ENCODE data around the gene IFT122. TPM values are rescaled to one million over a fixed set of nuclear protein-coding genes. Genes with fewer than 3 reads are reported as not detected.
"Not testable (repeated sequence)": the region's sequence is repeated elsewhere in the genome, so short reads cannot be mapped to it uniquely, and the experiment has no call there.

Gene IFT122
- total RNA-seq, 1 donor: 19.9 TPM

GRCh38 chr3:129506231-129506742, 66.3 kb downstream of the IFT122 start:
- no peak for TF ChIP-seq CTCF (IDR thresholded peaks at IDR 0.05; ENCODE audit: insufficient read depth, low read depth, low read length)
- no peak for DNase-seq (ENCODE audit: low read depth)
- H3K4me3 ChIP-seq (ENCODE audit: low read depth, low read length): no peak overlapping the region

GRCh38 chr3:129507181-129507831, 67.3 kb downstream of the IFT122 start:
- DNase-seq (ENCODE audit: low read depth): no peak
- TF ChIP-seq CTCF (IDR thresholded peaks at IDR 0.05; ENCODE audit: insufficient read depth, low read depth, low read length): no peak
- no peak overlapping the region for H3K4me3 ChIP-seq (ENCODE audit: low read depth, low read length)

- TF ChIP-seq CTCF (IDR thresholded peaks at IDR 0.05; ENCODE audit: insufficient read depth, low read depth, low read length): no peak
- H3K4me3 ChIP-seq (ENCODE audit: low read depth, low read length): no peak overlapping the region
- no peak for DNase-seq (ENCODE audit: low read depth)
These were observed 72.6 kb downstream of the IFT122 start for GRCh38 chr3:129512595-129512994.

- no peak for TF ChIP-seq CTCF (IDR thresholded peaks at IDR 0.05; ENCODE audit: insufficient read depth, low read depth, low read length)
- DNase-seq (ENCODE audit: low read depth): no peak
- no peak overlapping the region for H3K4me3 ChIP-seq (ENCODE audit: low read depth, low read length)
These were observed 73.7 kb downstream of the IFT122 start for GRCh38 chr3:129513705-129514104.

GRCh38 chr3:129514110-129514509, 74.1 kb downstream of the IFT122 start:
- TF ChIP-seq CTCF (IDR thresholded peaks at IDR 0.05; ENCODE audit: insufficient read depth, low read depth, low read length): no peak
- DNase-seq (ENCODE audit: low read depth): no peak
- no peak overlapping the region for H3K4me3 ChIP-seq (ENCODE audit: low read depth, low read length)

- no peak overlapping the region for H3K4me3 ChIP-seq (ENCODE audit: low read depth, low read length)
- TF ChIP-seq CTCF (IDR thresholded peaks at IDR 0.05; ENCODE audit: insufficient read depth, low read depth, low read length): no peak
- no peak for DNase-seq (ENCODE audit: low read depth)
These were observed 74.5 kb downstream of the IFT122 start for GRCh38 chr3:129514563-129514962.

- not testable (repeated sequence) for H3K4me3 ChIP-seq (ENCODE audit: low read depth, low read length); DNase-seq (ENCODE audit: low read depth)
These were observed 75.2 kb downstream of the IFT122 start for GRCh38 chr3:129515108-129515820.

GRCh38 chr3:129515821-129516432, 75.9 kb downstream of the IFT122 start:
- not testable (repeated sequence) for DNase-seq (ENCODE audit: low read depth); H3K4me3 ChIP-seq (ENCODE audit: low read depth, low read length)

Measured in fibroblast of villous mesenchyme (primary cell).